Heart left ventricle (tissue), 16 donors: ENCODE results near the gene RAET1E. TPM values are rescaled to one million over a fixed set of nuclear protein-coding genes. Genes with fewer than 3 reads are reported as not detected.
A peak's percentile ranks its signal among the peaks of the same experiment; 100 is the strongest.

Source experiments
- ATAC-seq, 4 donors: fragments of 200-7000 bp; cut with Tn5 transposase; one replicate each; pipeline ENCODE4 v1.9.1; 2020 to 2022; ENCODE audit warnings: moderate library complexity in 4 of 4, mild to moderate bottlenecking in 3 of 4, moderate number of reproducible peaks in 1 of 4
- DNase-seq, 5 donors: peaks; one replicate each; pipeline ENCODE4 v3.0.0-alpha.2; 2020
- H3K27ac ChIP-seq, 12 donors: fragments of 200-600 bp; sonication (generic) in 4 of 12; one replicate each; pipeline versions ENCODE4 v1.5.0 to v1.8.0; 2016 to 2022; ENCODE audit warnings: mild to moderate bottlenecking in 2 of 12
- H3K27me3 ChIP-seq, 9 donors: fragments of 200-600 bp; sonication (generic) in 2 of 9; one replicate each; pipeline versions ENCODE4 v1.5.1 to v1.8.0; 2016 to 2022; ENCODE audit warnings: mild to moderate bottlenecking in 3 of 9
- H3K36me3 ChIP-seq, 9 donors: fragments of 200-600 bp; sonication (generic) in 2 of 9; one replicate each; pipeline versions ENCODE4 v1.5.0 to v1.8.0; 2018 to 2022; ENCODE audit warnings: mild to moderate bottlenecking in 2 of 9
- H3K4me1 ChIP-seq, 12 donors: fragments of 200-600 bp; sonication (generic) in 4 of 12; one replicate each; pipeline versions ENCODE4 v1.5.0 to v1.8.0; 2016 to 2022; ENCODE audit warnings: mild to moderate bottlenecking in 3 of 12
- H3K4me3 ChIP-seq, 12 donors: fragments of 200-600 bp; sonication (generic) in 4 of 12; one replicate each; pipeline versions ENCODE4 v1.5.0 to v1.8.0; 2017 to 2022; ENCODE audit warnings: mild to moderate bottlenecking in 9 of 12, moderate library complexity in 4 of 12
- H3K9me3 ChIP-seq, 12 donors: fragments of 200-600 bp; sonication (generic) in 4 of 12; one replicate each; pipeline versions ENCODE4 v1.5.0 to v1.8.0; 2016 to 2022; ENCODE audit warnings: mild to moderate bottlenecking in 1 of 12
- POLR2A ChIP-seq, 2 donors: fragments of 450-650 bp; IDR thresholded peaks; one replicate each; pipeline ENCODE4 v1.6.1; 2017; ENCODE audit warnings: antibody characterized with exemption in 2 of 2, mild to moderate bottlenecking in 2 of 2, moderate library complexity in 2 of 2
- WGBS, 4 donors: extraction: QIAGEN DNeasy Blood & Tissue Kit in 2 of 4; methylation state at CpG; one replicate each; pipeline versions ENCODE4 v1.1.5 to v1.1.7; 2013 to 2018; 5-methylcytosine and 5-hydroxymethylcytosine counted together
- intact Hi-C, 10 donors: fragments of 100-400 bp; cut with DNase I; formaldehyde crosslinking; loops; one replicate each; pipeline versions ENCODE4 v1.11.1 to v1.14.2; 2022
- polyA plus RNA-seq, 2 donors: library from polyadenylated mRNA; stranded (reverse); fragments of 200-250 nt; gene quantifications; one replicate each; pipeline ENCODE4 v1.2.3, GENCODE V29; 2013
- total RNA-seq, 9 donors: library from RNA; depleted of rRNA in 2 of 9; stranded (reverse); fragments of >200 nt in 2 of 9; fragmentation: NEBNext Ultra II Directional in 3 of 9; extraction: Animal tissue kit (Norgen Biotek cat#: 25700) in 3 of 9; gene quantifications; one replicate each; pipeline versions ENCODE4 v1.1.0 to v1.2.4, GENCODE V29; 2016 to 2023
- TF ChIP-seq, protein P1 (sequence below), 12 donors: fragments of 200-600 bp; sonication (generic) in 4 of 12; IDR thresholded peaks; one replicate each; pipeline versions ENCODE4 v1.5.0 to v1.8.0; 2018 to 2022; ENCODE audit warnings: antibody characterized with exemption in 12 of 12, mild to moderate bottlenecking in 5 of 12
- donor health status: ischemic (EF 13 %, LVEDD 7.1; RV severe dilation, severe dysfunction).
- donor health status: healthy with polysubstance abuse.
- donor health status: DM: no; HTN: yes; CAD: no.
- donor health status: DM: no; HTN: no; CAD: no.
- donor health status: ischemic (EF 25% LVEDD 6.9; RV normal size, moderate dysfunction).
- donor health status: ischemic (EF 25% LVEDD 5.7; RV mildly dilated, moderate dysfunction).
- donor health status: healthy.
- donor health status: DM: yes; HTN: yes; CAD: no.
- donor health status: ischemic (EF 35%, LVEDD 5.7; RV mildly dilated, moderate dysfunction).
- donor health status: nonischemic (EF 11% LVEDD 7.7; RV severe dilation, severe dysfunction).
- donor health status: DM: yes; HTN: yes; CAD: no.
- donor health status: PGD.
- donor health status: ischemic (EF 29% LVEDD 5.4; RV normal size, mild dysfunction).
- donor health status: nonischemic (EF 23%, LVEDD 6.1; RV moderate dilation, normal function).

Gene RAET1E
- total and polyA plus RNA-seq, 11 donors = 0.12 to 5.0 (median 0.46) TPM; not detected in 6

DNA sequence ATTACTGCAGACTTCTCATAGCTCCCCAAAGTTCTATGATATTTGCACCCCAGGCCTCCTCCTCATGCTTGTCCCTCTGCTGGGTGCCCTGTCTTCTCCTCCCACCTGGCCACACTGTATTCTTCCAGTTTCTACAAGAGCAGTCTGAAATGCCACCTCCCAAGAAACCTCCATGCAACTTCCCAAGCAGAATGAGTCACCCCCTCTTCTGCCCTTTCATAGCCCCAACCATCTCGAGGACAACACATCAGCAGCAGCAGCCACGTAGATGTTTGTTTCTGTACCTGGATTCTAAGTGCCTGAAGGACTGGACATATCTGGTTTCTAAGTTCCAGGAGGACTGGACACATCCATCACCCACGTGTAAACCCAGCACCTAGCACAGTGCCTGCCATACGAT lies 37.3 kb upstream of the RAET1E start:
- Histone ChIP-seq H3K36me3 (no peaks in the 10 kb centered on the region), H3K9me3 (no peaks in the 10 kb centered on the region), H3K4me1 (peaks cover 0 to 13% (median 10%) of the 10 kb centered on the region in 12 donors), H3K27ac (no peak overlapping the region), H3K27me3 (peaks cover 29 to 96% (median 64%) of the 10 kb centered on the region in 9 donors), H3K4me3 (no peak overlapping the region)
- ATAC-seq (no peak), DNase-seq (no peak)
- intact Hi-C loops = loop anchor here in 7 of 10 donors (2.0 to 10.0 kb wide), 4 partner anchors 82 to 880 kb away; no protein-coding TSS in a partner anchor
- WGBS, 4 donors = 55 to 60% (median 58%) methylated on average over 4 of the region's 4 CpGs
- TF ChIP-seq POLR2A (IDR thresholded peaks at IDR 0.05) = no peak
- TF ChIP-seq, protein P1, sequence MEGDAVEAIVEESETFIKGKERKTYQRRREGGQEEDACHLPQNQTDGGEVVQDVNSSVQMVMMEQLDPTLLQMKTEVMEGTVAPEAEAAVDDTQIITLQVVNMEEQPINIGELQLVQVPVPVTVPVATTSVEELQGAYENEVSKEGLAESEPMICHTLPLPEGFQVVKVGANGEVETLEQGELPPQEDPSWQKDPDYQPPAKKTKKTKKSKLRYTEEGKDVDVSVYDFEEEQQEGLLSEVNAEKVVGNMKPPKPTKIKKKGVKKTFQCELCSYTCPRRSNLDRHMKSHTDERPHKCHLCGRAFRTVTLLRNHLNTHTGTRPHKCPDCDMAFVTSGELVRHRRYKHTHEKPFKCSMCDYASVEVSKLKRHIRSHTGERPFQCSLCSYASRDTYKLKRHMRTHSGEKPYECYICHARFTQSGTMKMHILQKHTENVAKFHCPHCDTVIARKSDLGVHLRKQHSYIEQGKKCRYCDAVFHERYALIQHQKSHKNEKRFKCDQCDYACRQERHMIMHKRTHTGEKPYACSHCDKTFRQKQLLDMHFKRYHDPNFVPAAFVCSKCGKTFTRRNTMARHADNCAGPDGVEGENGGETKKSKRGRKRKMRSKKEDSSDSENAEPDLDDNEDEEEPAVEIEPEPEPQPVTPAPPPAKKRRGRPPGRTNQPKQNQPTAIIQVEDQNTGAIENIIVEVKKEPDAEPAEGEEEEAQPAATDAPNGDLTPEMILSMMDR (IDR thresholded peaks at IDR 0.05) = no peak

DNA sequence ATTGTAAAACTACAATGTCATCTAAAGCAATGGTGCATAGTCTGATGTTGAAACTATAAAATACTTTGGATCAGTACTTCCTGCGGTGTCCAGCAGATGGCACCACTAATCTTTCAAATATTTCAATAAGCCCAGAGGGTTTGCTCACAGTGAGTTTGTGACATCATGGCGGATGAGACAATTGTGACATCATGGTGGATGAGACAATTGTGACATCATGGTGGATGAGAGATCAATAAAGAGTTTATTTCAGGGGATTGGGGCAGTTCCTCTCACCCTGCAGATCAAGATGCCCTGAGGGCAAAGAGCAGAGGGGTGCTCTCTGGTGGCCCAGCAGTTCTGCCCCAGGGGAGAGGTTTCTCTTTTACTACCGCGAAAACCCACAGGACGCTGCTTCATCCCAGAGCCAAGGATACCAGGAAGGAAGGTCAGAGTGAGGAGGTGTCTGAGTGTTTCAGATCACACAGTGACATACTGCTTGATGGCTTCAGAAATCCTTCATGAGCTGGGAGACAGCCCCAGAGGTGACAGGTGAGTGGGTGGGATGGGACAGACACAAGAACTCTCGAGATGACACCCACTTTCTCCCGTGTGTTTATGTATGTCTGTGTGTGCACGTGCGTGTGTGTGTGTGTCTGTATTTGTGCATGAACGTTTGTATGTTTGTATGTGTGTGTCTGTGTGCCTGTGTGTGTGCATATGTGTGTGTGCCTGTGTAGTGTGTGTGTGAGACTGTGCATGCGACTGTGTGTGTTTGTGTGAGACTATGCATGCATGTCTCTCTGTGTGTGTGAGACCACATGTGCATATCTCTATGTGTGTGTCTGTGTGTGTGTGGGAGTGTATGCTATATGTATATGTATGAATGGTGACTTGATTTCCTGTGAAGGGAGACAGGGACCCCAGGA lies 36.6 kb upstream of the RAET1E start:
- intact Hi-C loops = loop anchor here (1.0 to 10.0 kb wide), 6 partner anchors 82 to 880 kb away; no protein-coding TSS in a partner anchor
- peaks cover 0 to 13% (median 10%) of the 10 kb centered on the region in 12 donors for H3K4me1 ChIP-seq

DNA sequence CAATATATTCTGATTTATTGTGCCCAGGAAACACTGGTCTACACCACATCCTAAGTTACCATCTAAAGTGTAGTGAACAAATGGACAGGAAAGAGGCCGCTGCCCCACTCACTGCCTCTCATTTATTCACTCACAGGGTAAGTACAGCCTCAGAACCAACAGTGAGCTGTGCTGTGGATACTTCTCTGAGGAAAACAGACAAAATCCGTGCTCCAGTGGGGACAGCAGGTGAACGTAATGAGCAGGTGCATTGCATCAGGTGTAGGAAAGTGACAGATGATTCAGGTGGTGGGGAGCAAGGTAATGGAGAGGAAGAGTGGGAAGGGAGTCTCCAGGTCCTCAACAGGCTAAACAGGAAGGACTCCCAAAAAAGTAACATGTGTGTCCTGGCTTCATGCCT lies 35.5 kb upstream of the RAET1E start:
- no peaks in the 10 kb centered on the region for H3K36me3 ChIP-seq
- H3K9me3 ChIP-seq = no peaks in the 10 kb centered on the region
- H3K27ac ChIP-seq = no peak overlapping the region
- 36 to 48% (median 40%) methylated on average over 3 of the region's 3 CpGs for WGBS, 4 donors
- intact Hi-C loops = loop anchor here in 3 of 10 donors (10.0 kb wide), 3 partner anchors 401 to 881 kb away; no protein-coding TSS in a partner anchor
- ATAC-seq (no peak), DNase-seq (no peak)
- TF ChIP-seq POLR2A (IDR thresholded peaks at IDR 0.05) = no peak
- TF ChIP-seq, protein P1 (IDR thresholded peaks at IDR 0.05) = no peak
- peaks cover 12 to 96% (median 64%) of the 10 kb centered on the region in 9 donors for H3K27me3 ChIP-seq
- no peak overlapping the region for H3K4me3 ChIP-seq
- H3K4me1 ChIP-seq = peaks cover 0 to 4% (median 3%) of the 10 kb centered on the region in 12 donors

More for the DNA sequence above, 36.6 kb upstream of the RAET1E start:
- Histone ChIP-seq H3K36me3 (no peaks in the 10 kb centered on the region), H3K9me3 (no peaks in the 10 kb centered on the region), H3K27me3 (peaks cover 22 to 96% (median 64%) of the 10 kb centered on the region in 9 donors), H3K27ac (no peak overlapping the region), H3K4me3 (no peak overlapping the region)
- TF ChIP-seq POLR2A (IDR thresholded peaks at IDR 0.05) = no peak
- TF ChIP-seq, protein P1 (IDR thresholded peaks at IDR 0.05) = peak; percentile 70 to 86 (median 79)
- peak in 3 of 4 donors; percentile 65 to 77 (median 69) for ATAC-seq
- WGBS, 4 donors = 32 to 41% (median 36%) methylated on average over 11 of the region's 11 CpGs
- peak in 2 of 5 donors; percentile 34 to 44 for DNase-seq

DNA sequence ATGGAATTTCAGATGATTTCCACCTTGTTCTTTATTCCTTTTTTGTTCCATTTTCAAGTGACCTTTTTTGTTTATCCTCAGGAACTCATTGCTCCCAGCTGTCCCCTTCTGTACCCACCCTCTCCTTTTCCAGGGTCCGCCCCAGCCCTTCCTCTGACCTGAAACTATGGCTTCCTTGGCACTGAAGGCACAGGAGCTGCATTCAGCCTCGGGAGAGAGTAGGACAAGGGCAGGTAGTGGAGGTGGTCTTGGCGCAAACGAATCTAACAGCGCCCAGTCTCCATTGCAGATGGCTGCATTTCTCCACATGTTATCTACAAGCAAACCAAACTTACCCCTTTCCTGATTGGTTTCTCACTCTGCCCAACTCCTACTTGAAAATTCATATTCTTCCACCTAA lies 35.1 kb upstream of the RAET1E start:
- TF ChIP-seq POLR2A (IDR thresholded peaks at IDR 0.05) = no peak
- TF ChIP-seq, protein P1 (IDR thresholded peaks at IDR 0.05) = no peak
- no peaks in the 10 kb centered on the region for H3K36me3 ChIP-seq
- no peak for DNase-seq
- WGBS, 4 donors = 52 to 61% (median 57%) methylated on average over 5 of the region's 5 CpGs
- H3K27me3 ChIP-seq = peaks cover 7 to 93% (median 65%) of the 10 kb centered on the region in 9 donors
- H3K9me3 ChIP-seq = no peaks in the 10 kb centered on the region
- no peak for ATAC-seq
- H3K27ac ChIP-seq = no peak overlapping the region
- intact Hi-C loops = loop anchor here in 3 of 10 donors (10.0 kb wide), 3 partner anchors 402 to 882 kb away; no protein-coding TSS in a partner anchor
- H3K4me3 ChIP-seq = no peak overlapping the region
- H3K4me1 ChIP-seq = peaks cover 0 to under 1% (median 0%) of the 10 kb centered on the region in 12 donors
